ENCODE measurements around the gene SHROOM4.

Gene SHROOM4

DNA sequence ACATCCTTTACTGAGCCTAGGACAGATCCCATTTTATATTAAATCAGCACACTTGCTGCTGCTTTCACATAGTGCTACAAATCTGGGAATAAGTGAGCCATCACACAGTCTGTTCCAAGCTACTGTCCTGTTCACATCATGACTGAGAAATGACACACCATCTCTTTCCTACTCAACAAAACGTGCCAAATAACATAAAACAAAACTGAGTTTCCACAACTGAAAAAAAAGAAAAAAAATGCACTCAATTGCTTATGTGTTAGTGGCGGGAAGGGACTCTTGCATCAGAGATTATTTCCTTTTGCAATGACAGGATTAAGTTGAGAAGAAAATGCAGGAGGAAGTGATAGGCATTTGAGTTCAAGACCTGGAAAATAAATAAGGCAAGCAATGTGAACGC lies 109.0 kb downstream of the SHROOM4 start:
- DNase-seq (ENCODE audit: low spot score): no peak

DNA sequence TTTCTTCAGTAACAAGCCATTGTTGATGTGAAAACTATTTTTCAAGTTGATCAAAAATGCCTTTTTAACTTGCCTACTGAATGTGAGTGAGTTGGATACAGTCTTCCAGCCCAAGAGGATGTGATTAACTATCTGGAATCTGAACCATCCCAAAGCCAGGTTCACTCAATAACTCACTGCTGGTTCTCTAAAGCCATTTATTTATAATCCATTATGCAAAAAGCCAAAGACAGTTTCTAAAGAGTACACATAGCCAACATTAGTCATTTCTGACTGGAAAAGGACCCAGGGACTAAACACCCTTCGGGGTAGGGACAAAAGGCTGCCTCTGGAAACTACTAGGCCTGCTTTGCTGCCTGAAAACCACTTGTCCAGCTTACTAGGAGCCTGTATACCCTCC lies 109.6 kb downstream of the SHROOM4 start:
- DNase-seq (ENCODE audit: low spot score): no peak

DNA sequence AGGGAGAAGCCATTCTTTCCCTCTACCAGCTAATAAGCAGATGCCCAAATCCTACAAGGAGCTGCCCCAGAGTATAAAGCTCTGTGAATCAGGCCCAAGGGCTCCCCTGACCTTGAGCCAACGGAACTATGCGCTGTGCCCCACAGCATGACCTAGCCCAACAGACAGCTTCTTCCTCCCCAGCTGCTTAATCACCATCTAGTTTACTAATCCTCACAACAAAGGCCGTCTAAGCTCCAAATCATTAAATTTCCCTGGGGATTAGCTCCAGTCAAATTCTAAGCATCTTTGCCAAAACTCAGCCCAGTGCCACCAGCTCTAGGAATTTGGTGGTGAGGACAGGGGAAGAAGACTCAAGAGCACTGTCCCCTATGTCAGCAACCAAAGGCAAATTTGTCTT lies 113.1 kb downstream of the SHROOM4 start:
- DNase-seq (ENCODE audit: low spot score): peak; percentile 50

DNA sequence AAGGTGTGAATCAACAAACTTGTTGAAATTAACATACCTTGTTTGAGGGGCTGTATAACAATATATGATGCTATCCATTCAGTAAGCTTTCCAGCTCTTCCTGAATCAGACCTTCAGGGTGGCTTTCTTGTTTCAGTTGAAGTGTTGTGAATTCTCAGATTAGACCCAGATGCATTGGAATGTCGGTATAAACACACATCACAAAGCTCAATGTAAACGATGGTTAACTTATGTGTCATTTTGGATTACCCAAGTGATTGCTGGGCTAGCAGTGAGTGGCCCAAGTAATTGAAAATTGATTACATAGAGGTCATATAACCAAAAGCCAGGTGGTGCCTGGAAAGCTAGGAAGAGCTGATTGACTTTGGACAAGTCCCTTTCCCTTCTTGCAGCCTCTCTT lies 115.0 kb downstream of the SHROOM4 start:
- no peak for DNase-seq (ENCODE audit: low spot score)

DNA sequence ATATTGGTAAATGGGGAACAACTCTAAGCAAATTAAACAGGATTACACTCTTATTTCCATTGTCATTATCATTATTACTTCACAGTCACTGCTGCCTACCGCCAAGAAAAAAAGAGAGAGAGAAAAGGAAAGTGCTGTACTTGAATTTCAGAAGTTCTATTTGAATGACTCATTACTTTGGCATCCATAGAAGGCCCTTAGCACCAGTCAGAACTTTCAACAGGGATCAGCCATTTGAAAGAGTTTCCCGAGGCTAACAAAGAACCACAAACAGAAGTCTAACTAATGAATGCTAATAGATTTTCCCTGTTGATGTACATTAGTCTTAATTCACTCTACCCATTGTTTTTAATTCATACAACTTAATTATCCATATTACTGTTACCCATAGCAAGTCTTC lies 116.3 kb downstream of the SHROOM4 start:
- no peak for DNase-seq (ENCODE audit: low spot score)

DNA sequence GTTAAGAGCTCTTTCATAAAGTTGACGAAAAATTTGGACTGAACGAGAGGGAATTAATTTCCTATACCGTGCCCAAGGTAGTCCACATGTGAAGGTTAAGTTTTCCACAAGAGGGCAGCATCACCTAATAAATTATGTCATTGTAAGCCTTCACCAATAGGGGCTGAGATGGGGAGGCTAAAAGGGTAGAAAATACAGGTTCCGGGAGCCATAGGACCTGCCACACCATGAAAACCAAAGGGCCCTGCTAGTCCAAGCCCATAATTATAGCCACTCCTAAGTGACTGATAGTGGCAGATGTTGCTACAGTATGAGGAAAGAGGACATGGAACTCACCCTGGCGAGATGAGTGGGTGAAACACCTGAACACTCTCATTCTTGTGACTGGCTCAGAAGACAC lies 122.2 kb downstream of the SHROOM4 start:
- no peak for DNase-seq (ENCODE audit: low spot score)

DNA sequence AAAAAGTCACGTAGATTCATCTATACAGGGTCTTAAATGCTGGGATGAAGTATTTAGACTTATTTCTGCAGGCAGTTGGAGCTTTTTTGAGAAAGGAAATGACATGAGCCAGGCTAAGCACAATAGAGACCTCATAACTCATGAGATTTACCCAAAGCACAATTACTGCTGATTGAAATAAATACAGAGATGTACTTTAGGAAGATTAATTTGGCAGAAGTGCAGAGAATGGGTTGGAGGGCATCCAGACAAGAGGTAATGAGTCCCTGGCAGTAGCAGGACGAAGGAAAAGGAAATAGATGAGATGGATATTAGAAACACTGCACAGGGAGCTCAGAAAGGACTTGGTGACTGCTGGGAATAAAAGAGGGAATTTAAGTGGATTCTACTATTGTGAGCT lies 129.1 kb downstream of the SHROOM4 start:
- no peak for DNase-seq (ENCODE audit: low spot score)

DNA sequence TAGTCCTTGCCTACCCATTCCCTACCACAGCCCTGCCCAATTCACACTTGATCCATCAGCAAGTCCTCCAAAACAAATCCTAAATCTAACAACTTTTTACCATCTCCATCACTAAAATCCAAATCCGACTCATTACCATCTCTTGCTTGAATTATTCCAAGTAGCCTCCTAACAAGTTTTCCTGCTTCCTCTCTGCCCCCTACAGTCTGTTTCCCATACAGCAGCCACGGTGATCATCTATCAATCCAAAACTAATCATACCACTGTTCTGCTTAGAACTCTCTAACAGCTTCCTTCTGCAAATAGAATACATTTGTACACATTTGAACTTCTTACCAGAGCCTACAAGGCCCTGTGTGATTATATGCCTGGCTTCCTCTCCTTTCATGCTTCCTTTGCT lies 133.0 kb downstream of the SHROOM4 start:
- DNase-seq (ENCODE audit: low spot score): no peak

DNA sequence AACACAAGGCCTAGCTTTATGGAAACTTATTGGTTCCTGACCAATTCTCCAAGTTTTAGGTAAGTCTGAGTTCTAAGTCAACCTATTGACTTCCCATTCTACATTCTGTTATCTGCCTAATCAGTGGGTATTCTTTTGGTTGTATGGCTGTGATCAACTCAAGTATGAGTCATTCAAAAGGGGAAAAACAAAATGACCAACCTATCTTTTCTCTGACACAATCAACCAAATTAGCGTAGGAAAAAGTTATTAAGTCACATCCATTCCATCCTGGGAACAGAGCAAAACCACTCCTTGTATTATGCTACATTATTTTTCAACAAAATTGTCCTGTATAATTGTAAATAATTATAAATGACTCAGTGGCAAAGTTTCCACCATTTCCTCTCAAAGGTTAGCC lies 136.2 kb downstream of the SHROOM4 start:
- no peak for DNase-seq (ENCODE audit: low spot score)

DNA sequence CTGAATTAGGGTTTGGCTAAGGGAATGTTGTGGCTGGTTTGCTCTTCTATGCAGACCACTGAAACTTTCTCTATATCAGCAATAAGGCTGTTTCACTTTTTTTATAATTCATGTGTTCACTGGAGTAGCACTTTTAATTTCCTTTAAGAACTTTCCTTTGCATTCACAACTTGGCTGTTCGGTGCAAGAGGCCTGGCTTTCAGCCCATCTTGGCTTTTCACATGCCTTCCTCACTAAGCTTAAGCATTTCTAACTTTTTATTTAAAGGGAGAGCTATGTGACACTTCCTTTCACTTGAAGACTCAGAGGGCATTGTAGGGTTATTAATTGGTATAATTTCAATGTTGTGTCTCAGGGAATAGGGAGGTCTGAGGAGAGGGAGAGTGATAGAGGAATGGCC lies 142.3 kb downstream of the SHROOM4 start:
- no peak for DNase-seq (ENCODE audit: low spot score)

DNA sequence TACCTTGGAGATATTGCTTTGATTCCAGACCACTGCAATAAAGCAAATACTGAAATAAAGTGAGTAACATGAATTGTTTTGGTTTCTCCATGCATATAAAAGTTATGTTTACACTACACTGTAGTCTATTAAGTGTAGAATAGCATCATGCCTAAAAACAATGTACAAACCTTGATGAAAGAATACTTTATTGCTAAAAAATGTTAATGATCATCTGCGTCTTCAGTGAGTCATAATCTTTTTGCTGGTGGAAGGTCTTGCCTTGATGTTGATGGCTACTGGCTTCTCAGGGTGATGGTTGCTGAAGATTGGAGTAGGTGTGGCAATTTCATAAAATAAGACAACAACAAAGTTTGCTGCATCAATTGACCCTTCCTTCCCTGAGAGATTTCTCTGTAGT lies 145.1 kb downstream of the SHROOM4 start:
- no peak for DNase-seq (ENCODE audit: low spot score)

DNA sequence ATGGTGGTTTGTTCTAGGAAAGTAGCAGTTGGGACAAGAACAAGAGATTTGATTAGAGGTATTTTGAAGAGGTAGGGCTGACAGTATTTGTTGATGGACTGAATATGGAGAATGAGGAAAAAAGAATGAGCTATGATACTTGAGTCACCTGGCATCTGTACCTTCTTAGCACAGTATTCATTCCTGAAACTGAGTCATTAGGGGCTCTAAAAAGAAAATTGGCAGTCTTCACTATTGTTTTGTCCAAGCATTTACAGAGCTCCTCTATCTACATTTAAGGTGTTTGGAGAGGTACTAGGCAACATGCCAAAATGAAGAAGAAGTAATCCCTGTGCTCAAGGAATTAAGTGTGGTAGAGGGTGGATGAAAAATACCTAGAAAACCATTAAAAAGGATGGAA lies 165.8 kb downstream of the SHROOM4 start:
- DNase-seq (ENCODE audit: low spot score): no peak

DNA sequence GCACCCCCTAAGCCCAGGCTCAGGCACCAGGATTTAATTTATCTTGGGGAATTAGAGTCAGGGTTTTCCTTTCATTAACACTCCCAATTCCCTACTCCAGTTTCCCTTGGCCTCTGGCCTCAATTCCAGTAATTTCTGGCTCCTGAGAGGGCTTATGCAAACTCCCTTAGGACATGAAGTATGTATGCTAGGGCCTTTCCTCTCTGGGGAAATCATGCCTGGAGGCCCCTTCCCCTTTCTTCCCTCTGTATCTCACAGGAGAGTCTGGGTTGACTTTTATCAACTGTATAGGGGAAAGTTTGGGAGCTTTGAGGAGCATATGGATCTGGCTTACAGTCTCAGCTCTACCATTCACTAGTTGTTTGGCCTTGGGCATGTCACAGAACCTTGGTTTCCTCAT lies 169.5 kb downstream of the SHROOM4 start:
- DNase-seq (ENCODE audit: low spot score): no peak

DNA sequence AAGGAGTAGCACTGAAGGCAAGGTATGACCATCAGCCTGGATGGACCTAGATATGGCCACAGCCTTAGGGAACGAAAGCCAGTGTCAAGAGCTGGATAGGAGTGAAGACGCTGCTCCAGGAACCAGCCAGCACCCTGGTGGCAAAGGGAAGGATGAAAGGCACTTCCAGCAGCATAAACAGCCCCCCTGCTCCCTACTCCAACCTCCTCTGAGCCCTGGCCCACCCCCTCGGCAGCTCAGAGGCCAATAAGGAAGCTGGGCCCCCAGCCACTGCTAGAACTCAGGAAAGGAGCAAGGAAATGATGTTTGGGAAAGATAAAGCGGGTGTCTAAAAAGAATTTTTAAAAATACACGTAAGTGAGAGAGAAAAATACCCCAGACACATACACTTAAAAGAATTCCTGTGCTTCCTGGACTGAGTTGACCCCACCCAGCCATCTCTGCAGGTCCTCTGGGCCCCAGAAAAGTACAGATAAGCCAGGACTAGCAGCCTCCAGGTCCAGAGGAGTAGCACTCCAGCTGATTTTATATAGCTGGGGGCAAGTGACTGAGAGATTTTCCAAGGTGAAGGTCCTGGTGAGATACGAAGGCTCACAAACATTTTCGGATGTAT lies 170.4 kb downstream of the SHROOM4 start:
- DNase-seq (ENCODE audit: low spot score): no peak

DNA sequence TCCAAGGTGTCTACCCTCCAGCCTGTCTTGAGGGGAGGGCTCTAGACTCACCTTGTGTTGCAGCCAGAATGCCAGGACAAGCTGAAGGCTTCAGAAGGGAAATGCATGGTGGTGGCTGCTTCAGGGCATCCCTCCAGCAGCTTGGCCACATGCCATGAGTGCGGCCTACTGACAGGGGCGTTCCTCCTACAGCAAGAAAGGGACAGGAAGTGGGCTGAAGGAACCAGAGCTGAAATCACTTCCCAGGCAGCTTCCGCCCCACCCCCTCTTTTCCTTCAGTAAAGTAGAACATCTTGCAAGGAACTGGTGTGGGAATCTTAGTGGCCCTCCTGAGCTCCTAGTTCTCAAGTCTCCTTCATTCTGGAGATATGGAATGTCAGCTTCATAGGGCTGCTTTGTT lies 175.9 kb downstream of the SHROOM4 start:
- no peak for DNase-seq (ENCODE audit: low spot score)

DNA sequence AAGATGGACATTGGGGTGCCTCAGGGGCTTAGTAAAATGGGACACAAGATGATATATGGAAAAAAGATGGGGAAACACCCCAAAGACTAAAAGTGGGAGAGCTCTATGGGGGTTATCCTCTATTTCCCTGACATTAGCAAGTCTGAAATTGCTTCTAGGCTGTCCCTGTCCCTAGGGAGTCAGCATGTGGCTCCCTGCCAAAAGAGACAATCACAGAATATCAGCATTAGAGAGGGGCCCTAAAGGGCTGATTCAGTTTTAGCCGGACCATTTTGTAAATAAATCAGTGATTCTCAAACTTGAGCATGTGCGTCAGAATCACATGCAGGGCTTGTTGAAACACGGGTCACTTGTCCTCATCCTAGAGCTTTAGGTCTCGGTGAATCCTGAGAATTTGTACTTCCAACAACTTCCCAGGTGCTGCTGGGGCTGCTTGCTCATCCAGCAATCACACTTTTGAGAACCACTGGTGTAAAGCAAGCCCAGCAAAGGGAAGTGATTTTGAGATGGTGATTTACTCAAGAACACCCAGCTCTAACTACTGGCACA lies 178.1 kb downstream of the SHROOM4 start:
- no peak for DNase-seq (ENCODE audit: low spot score)

DNA sequence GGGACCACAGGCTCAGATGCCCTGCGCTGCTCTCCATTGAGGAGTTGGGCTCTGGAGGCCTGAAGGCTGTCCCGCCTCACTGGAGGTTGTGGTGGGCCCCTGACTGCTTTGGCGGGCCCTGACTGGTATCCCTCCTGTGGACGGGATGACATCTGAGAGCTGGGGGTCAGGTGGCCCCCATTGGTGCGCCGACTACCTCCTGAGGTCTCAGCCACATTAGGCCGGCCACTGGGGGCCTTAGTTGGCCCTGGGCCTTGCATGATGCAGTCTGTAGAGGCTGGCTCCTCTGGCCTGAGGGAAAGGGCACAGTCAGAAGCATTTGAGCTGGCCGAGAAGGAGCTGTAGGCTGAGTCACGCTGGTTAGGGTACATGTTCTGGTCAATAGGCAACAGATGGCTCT lies 178.8 kb downstream of the SHROOM4 start:
- DNase-seq (ENCODE audit: low spot score): no peak

DNA sequence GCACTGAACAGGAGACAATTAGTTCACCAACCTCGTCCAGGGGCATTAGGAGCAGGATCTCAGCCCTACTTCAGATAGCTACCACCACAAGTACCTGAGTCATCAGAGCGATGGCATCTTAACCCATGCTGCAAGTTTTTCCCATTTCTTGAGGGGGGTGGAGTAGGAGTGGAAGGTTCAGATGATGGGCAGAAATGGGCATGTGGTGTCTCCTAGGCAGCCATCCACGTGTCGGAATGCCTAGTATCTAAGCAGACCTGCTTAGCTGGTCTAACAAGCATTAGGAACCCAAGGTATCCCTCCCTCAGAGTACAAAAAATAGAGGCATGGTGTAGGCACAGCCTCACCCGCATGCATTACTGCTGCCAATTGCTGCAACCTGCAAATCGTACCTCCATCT lies 184.2 kb downstream of the SHROOM4 start:
- DNase-seq (ENCODE audit: low spot score): no peak

DNA sequence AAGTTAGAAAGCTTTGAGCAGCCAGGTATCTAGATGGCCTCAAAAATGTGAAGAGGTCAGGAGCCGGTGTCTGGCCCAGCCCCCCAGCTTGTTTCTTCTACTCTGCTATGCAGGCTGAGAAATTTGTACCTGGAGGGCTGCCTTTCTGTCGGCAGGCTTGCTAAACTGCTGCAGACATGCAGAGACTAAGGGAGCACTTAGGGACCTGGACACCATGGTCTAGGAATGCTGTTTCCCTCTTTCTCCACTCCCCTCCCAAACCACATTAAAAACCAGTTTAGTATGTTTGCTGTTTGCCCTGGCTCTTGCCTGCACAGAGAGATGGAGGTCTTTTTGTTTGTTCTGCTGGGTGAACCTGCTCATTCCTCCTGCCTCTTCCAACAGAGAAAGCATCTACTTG lies 186.3 kb downstream of the SHROOM4 start:
- DNase-seq (ENCODE audit: low spot score): no peak

DNA sequence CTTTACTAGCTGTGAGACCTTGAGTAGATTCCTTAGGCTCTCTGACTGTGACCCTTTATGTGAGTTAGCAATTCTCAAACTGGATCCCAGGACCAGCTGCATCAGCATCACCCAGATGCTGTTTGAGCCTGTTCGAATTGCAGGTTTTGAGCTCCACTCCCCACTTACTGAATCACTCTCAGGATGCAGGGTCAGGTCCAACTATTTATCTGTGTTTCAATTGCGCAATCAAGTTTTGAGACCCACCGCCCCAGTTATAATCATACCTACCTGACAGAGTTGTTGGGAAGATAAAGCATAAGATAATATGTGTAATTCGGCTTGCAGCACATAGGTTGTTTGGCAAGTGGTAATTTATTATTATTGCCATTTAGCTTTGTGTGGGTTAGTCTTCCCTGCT lies 187.6 kb downstream of the SHROOM4 start:
- no peak for DNase-seq (ENCODE audit: low spot score)

DNA sequence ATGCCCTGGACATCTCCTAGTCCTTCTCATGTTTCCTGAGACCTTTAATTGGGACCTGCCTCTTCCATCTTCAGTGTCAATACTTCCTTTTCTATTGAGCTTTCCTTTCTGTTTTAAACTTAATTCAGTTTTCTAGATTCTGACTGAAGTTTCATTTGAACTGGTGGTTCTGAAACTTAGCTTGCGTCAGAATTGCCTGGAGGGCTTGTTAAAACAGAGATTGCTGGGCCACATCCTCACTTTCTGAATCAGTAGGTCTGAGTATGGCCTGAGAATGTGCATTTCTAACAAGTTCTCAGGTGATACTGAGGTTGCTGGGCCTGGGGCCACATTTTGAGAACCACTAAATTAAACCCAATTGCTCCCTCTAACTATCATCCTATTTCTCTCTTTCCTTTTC lies 191.2 kb downstream of the SHROOM4 start:
- no peak for DNase-seq (ENCODE audit: low spot score)

DNA sequence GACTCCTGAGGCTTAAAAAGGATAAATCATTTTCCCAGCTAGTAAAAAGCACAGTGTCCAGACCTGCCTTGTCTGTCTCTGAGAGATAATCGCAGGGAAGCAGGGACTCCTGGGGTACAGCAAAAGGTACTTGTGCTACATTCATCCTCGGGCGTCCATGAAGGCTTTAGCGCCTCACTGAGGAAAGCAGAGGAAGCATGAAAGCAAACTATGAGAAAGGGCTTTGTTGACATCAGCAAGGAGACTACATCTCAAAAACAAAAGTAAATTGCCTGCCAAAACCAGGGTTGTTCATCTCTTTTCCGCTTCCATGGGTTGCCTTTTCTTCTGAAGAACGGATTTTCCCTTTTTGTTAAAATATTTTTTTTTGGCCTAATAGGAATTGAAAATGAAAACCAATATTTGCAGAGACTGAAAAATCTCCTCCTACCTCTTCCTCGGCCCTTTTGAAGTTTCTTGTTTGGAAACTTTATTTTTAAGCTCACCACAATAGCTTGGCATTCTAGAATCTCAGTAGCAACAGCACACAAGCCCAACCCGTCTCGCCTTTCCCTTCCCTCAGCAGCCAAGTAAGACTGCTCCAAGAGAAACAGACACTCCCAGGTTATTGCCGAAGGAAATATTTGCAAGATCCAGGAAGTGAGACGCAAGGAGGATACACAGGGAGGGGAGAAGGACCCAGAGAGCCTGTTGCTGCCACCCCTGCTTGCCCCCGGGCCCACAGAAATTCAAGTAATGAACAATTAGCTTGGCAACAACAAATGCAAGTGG lies 195.0 kb downstream of the SHROOM4 start:
- DNase-seq (ENCODE audit: low spot score): no peak

DNA sequence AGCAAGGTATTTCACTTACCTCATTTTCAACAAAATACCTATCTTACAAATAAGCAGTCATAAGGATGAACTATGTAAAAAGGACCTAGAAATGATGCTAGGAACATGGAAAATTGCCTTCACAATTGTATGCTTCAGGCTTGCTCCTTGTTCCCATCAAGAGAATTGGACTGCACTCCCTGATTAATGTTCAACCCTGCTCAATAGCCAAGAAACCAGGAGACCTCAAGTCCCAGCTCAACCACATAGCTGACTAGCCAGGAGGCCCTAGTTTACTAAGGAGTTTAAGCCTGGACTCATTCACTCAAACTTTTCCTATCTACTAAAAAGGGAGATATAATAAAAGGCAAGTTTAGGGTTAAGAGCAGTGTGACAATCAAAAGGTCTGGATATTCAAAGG lies 196.8 kb downstream of the SHROOM4 start:
- no peak for DNase-seq (ENCODE audit: low spot score)
